ENCODE results near the gene KIAA1755.

- TF ChIP-seq CTCF (IDR thresholded peaks at IDR 0.05) (no peak), POLR2A (IDR thresholded peaks at IDR 0.05) (no peak)
Observed at GRCh38 chr20:38202982-38203293, 57.6 kb downstream of the KIAA1755 start.

All from breast epithelium (tissue), 3 donors.